HUES48 (cell line): Measurements from ENCODE around the gene KCNJ9.

Experiments used
- H3K27ac ChIP-seq: one replicate; pipeline ENCODE4 v1.7.0; 2013; ENCODE audit warnings: low read depth, low read length, inconsistent platforms
- H3K27me3 ChIP-seq: 2 replicates; pipeline ENCODE4 v1.6.1; 2013; ENCODE audit warnings: mild to moderate bottlenecking, low read length; ENCODE audit not compliant: control insufficient read depth, insufficient read depth
- H3K36me3 ChIP-seq: 2 replicates; pipeline ENCODE4 v1.6.1; 2013; ENCODE audit warnings: low read length; ENCODE audit not compliant: control insufficient read depth, insufficient read depth
- H3K4me1 ChIP-seq: 2 replicates; pipeline ENCODE4 v1.6.1; 2013; ENCODE audit warnings: mild to moderate bottlenecking, low read length; ENCODE audit not compliant: control insufficient read depth, insufficient read depth
- H3K4me3 ChIP-seq: 2 replicates; pipeline ENCODE4 v1.5.1; 2013; ENCODE audit warnings: mild to moderate bottlenecking, low read depth, low read length
- H3K9ac ChIP-seq: 2 replicates; pipeline ENCODE4 v1.6.1; 2013; ENCODE audit warnings: mild to moderate bottlenecking, low read depth, low read length, moderate library complexity
- H3K9me3 ChIP-seq: 2 replicates; pipeline ENCODE4 v1.6.1; 2013; ENCODE audit warnings: low read length; ENCODE audit not compliant: control insufficient read depth, insufficient read depth

The KCNJ9 gene

GRCh38 chr1:160050619-160051018 is 30.7 kb upstream of the KCNJ9 start:
- H3K27me3 ChIP-seq: peaks cover 7% of the 10 kb centered on the region; the same call in 1 of the 2 replicates
- H3K4me3 ChIP-seq: no peak overlapping the region

DNA sequence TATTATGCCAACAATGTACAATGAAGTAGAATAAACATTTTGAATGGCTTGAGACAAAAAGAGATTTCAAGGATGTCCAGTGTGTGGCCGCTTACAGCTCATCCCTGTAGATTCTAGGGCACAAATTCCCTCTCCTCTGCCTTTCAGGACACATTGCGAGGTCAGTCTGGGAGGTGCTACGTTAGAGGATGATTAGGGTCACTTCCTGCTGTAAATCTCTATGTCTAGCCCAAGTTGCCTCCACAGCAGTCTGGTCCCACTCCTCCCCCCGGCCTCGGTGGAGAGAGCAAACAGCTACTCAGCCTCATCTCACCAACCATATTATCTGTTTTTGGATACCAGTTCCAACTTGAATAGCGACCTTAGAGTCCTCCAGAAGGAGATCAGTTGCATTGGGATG is 28.4 kb upstream of the KCNJ9 start:
- no peak overlapping the region for H3K4me3 ChIP-seq
- H3K9ac ChIP-seq: no peak overlapping the region
- no peak overlapping the region for H3K27ac ChIP-seq
- no peaks in the 10 kb centered on the region for H3K9me3 ChIP-seq
- H3K27me3 ChIP-seq: peaks cover 7% of the 10 kb centered on the region; the same call in 1 of the 2 replicates
- peaks cover 14% of the 10 kb centered on the region for H3K4me1 ChIP-seq
- no peaks in the 10 kb centered on the region for H3K36me3 ChIP-seq

More at GRCh38 chr1:160050619-160051018, 30.7 kb upstream of the KCNJ9 start:
- peaks cover 32% of the 10 kb centered on the region for H3K4me1 ChIP-seq
- no peaks in the 10 kb centered on the region for H3K9me3 ChIP-seq
- H3K9ac ChIP-seq: no peak overlapping the region
- H3K27ac ChIP-seq: no peak overlapping the region
- no peaks in the 10 kb centered on the region for H3K36me3 ChIP-seq

DNA sequence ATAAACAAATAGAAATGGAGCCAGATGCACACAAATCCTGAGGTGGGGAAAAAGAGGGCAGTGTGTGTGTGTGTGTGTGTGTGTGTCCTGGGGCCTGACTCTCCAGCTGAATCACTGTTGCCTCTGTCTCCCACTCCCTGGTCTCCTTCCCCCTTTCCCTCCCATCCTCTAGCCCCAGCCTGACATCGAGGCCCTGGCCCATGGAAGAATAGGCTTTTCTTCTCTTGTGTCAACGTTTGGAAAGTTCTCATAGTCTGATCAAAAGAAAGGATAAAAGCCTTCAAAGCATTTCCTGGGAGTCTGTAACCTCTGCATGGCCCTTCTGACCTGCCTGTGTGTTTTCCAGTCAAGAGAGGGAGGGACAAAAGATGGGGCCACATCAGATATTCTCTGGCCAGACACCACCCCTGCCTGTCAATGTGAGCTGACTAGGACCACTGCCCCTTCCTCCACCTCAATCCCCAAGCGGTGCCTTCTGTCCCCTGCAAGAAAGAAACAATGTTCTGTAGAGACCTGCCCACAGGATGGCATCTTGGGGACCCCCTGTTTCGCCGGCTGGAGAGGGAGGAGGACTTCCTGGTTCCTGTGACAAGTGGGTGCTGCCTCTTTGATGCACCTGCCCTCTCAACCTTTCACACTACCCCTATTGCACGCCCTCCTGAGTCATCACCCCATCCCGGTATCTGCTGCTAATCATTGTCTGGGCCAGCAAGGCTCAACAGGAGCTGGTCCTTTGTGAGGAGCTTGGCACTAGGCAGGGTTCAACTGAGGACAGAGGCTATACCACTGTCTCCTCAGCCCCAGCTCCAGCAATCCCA is 27.6 kb upstream of the KCNJ9 start:
- Histone ChIP-seq H3K27ac (no peak overlapping the region), H3K4me3 (no peak overlapping the region), H3K4me1 (peaks cover 6% of the 10 kb centered on the region), H3K27me3 (peaks cover 7% of the 10 kb centered on the region; the same call in 1 of the 2 replicates), H3K9ac (no peak overlapping the region), H3K36me3 (no peaks in the 10 kb centered on the region), H3K9me3 (no peaks in the 10 kb centered on the region)

- H3K4me3 ChIP-seq: no peak overlapping the region
- peaks cover 5% of the 10 kb centered on the region; the same call in 1 of the 2 replicates for H3K4me1 ChIP-seq
- H3K36me3 ChIP-seq: no peaks in the 10 kb centered on the region
- H3K27ac ChIP-seq: no peak overlapping the region
- H3K27me3 ChIP-seq: peaks cover 4% of the 10 kb centered on the region; the same call in 1 of the 2 replicates
- no peaks in the 10 kb centered on the region for H3K9me3 ChIP-seq
- H3K9ac ChIP-seq: no peak overlapping the region
Observed at GRCh38 chr1:160056648-160057169, 24.6 kb upstream of the KCNJ9 start.

DNA sequence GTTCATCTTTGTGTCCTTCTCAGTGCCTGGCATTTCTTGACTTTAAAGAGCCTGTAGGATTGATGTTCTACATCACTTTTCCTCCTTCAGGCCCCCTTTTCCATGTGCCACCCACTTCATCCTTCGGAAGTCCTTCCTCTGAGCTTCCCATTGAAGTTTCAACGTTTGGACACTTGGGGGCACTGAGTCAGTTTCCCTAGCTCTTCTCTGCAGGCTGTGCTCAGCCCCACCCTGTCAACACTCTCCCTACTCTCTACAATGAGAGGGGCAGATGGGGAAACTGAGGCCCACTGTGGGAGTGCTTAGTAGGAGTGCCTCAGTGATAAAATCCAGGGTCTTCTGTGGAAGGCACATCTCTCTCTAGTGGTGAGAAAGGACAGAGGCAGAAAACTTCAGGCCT is 23.3 kb upstream of the KCNJ9 start:
- no peak overlapping the region for H3K27ac ChIP-seq
- peaks cover 15% of the 10 kb centered on the region; the same call in 1 of the 2 replicates for H3K4me1 ChIP-seq
- H3K36me3 ChIP-seq: no peaks in the 10 kb centered on the region
- H3K9ac ChIP-seq: no peak overlapping the region
- H3K9me3 ChIP-seq: no peaks in the 10 kb centered on the region
- no peak overlapping the region for H3K4me3 ChIP-seq
- H3K27me3 ChIP-seq: no peaks in the 10 kb centered on the region

DNA sequence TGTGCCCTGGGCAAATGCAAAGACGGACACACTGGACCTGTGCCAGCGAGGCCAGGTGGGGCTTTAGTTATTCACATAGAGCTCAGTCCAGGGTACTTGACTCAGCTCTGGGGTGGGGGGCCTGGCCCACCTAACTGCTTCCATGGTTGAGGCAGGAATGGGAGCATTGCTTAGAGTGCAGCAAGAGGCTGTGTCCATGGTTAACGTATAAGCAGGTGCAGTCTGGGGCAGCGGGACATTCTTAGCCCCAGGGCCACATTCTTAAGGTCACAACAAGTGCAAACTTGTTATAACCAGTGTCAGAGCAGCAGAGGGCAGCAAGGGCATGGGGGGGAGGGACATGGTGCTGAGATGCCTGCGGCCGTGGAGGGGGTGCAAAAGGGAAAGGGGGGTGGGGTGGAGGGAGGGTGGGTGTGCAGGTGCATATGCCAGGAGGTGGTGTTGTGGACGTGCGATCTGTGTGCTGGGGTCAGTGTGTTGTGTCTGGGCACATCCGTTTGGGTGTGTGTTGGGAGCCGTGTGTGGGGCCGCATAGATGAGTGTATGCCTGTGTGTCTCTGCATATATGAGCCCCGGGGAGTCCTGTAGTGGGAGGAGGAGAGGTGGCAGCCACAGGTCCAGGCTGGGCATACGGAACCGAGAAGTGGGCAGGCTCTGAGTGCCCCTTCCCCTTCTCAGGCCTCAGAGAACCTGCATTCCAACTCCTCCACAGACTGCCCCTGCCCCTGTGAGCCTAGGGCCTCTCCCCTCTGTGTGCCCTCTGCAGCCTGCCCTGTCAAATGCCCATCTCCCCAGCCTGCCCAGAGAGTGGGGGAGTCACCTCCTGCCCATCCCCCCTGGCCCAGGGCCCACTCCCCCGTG is 19.7 kb upstream of the KCNJ9 start:
- no peak overlapping the region for H3K9ac ChIP-seq
- no peak overlapping the region for H3K27ac ChIP-seq
- no peaks in the 10 kb centered on the region for H3K9me3 ChIP-seq
- no peaks in the 10 kb centered on the region; the same call in 1 of the 2 replicates for H3K27me3 ChIP-seq
- H3K36me3 ChIP-seq: no peaks in the 10 kb centered on the region
- peaks cover 15% of the 10 kb centered on the region; the same call in 1 of the 2 replicates for H3K4me1 ChIP-seq
- H3K4me3 ChIP-seq: no peak overlapping the region

- no peak overlapping the region for H3K27ac ChIP-seq
- H3K9me3 ChIP-seq: no peaks in the 10 kb centered on the region
- H3K4me3 ChIP-seq: no peak overlapping the region
- H3K4me1 ChIP-seq: peaks cover 21% of the 10 kb centered on the region
- no peak overlapping the region for H3K9ac ChIP-seq
- no peaks in the 10 kb centered on the region for H3K36me3 ChIP-seq
- H3K27me3 ChIP-seq: no peaks in the 10 kb centered on the region; the same call in 1 of the 2 replicates
Observed at GRCh38 chr1:160062230-160062532, 19.2 kb upstream of the KCNJ9 start.

DNA sequence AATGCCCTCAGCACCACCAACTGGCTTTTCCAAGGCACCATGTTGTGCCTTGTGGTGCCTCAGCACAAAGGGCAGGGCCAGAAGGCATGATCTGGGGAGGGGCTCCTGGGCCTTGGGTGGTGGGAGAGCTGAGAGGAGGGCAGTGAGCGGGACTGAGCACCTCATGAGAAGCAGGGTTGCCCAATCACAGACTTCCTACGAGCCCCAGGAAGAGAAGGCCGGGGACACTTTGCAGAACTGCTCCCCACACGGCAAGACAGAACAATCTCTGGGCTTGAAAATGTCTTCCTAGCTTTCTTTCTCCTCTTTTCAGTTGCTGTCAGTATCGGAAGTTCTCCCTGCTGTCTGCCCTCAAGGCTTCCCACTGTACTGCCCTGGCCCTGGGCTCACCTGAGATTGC is 18.2 kb upstream of the KCNJ9 start:
- H3K4me3 ChIP-seq: no peak overlapping the region
- peaks cover 27% of the 10 kb centered on the region for H3K4me1 ChIP-seq
- no peak overlapping the region for H3K27ac ChIP-seq
- no peaks in the 10 kb centered on the region for H3K9me3 ChIP-seq
- H3K36me3 ChIP-seq: no peaks in the 10 kb centered on the region
- peaks cover 5% of the 10 kb centered on the region for H3K27me3 ChIP-seq
- H3K9ac ChIP-seq: no peak overlapping the region

DNA sequence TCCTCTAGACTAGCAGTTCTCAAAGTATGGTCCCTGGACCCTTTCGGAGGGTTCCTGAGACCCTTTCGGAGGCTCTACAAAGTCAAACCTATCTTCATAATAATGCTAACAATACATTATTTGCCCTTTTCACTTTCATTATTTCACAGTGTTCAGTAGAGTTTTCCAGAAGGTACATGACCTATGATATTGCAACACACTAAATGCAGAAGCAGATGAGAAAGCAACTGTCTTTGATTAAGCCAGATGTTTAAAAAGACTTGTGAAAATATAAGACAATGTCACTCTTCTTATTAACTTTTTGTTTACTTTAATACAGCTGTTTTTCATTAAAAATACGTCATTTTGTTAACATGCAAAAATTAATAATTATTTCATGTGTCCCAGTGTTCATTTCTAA is 17.2 kb upstream of the KCNJ9 start:
- Histone ChIP-seq H3K9me3 (no peaks in the 10 kb centered on the region), H3K4me3 (no peak overlapping the region), H3K4me1 (peaks cover 27% of the 10 kb centered on the region), H3K27me3 (peaks cover 15% of the 10 kb centered on the region), H3K36me3 (no peaks in the 10 kb centered on the region), H3K27ac (no peak overlapping the region), H3K9ac (no peak overlapping the region)

GRCh38 chr1:160064746-160065145 is 16.6 kb upstream of the KCNJ9 start:
- Histone ChIP-seq H3K9me3 (no peaks in the 10 kb centered on the region), H3K4me3 (no peak overlapping the region), H3K36me3 (no peaks in the 10 kb centered on the region), H3K9ac (no peak overlapping the region), H3K4me1 (peaks cover 27% of the 10 kb centered on the region), H3K27ac (no peak overlapping the region), H3K27me3 (peaks cover 21% of the 10 kb centered on the region)
